Central memory CD8-positive, alpha-beta T cell (primary cell): ENCODE data around the gene CHST11.

Source experiments
- ATAC-seq: fragments of 150-1000 bp; cut with Tn5 transposase; replicated peaks from 2 replicates; pipeline ENCODE4 v1.10.0; 2022; ENCODE audit warnings: mild to moderate bottlenecking, moderate FRiP score, moderate number of reproducible peaks; ENCODE audit not compliant: poor library complexity, severe bottlenecking; ENCODE audit errors: extremely low read depth
- DNase-seq, 2 donors: peaks; one replicate each; pipeline ENCODE4 v3.0.0; 2021; ENCODE audit warnings: low spot score in 2 of 2
- H3K27ac Mint-ChIP-seq: one replicate; pipeline ENCODE4 v1.8.0; 2022; ENCODE audit warnings: low read depth, mild to moderate bottlenecking, moderate library complexity, mixed read lengths
- H3K27me3 Mint-ChIP-seq: one replicate; pipeline ENCODE4 v1.8.0; 2022; ENCODE audit warnings: mixed read lengths
- H3K36me3 Mint-ChIP-seq: one replicate; pipeline ENCODE4 v1.8.0; 2022; ENCODE audit warnings: mild to moderate bottlenecking, moderate library complexity, mixed read lengths; ENCODE audit not compliant: insufficient read depth
- H3K4me1 Mint-ChIP-seq: one replicate; pipeline ENCODE4 v1.8.0; 2022; ENCODE audit warnings: mixed read lengths
- H3K4me3 Mint-ChIP-seq: one replicate; pipeline ENCODE4 v1.8.0; 2022; ENCODE audit warnings: mild to moderate bottlenecking, moderate library complexity, mixed read lengths
- H3K9me3 Mint-ChIP-seq: one replicate; pipeline ENCODE4 v1.8.0; 2022; ENCODE audit warnings: mixed read lengths

Gene CHST11

DNA sequence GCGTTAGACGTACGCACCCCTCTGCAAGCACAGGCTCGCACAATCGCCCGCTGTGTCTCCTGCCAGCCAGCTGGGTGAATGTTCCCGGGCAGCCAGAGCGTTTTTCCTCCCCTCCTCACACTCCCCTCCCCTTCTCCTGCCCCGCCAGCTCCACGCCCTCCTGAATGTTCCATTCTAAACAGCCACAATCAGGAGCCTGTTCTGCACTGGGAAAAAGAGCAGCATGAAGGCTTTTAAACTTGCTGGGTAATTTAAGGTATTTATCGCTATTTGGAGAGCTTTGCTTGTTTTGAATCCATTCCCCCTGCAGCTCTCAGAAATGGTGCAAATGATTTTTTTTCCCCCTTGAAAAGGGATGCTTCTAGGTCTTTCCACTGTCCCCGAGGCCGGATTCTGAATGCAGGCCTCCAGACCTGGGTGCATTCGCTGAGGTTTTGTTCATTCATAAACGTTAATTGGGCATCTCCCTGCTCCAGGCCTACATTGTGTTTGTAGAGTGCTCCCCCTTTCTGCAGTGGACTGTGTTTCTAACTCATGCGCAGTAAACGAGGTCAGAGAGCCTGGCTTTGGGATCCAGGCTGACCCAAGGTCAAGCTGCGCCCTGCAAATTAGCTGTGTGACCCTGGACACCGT lies 212.5 kb downstream of the CHST11 start:
- no peak overlapping the region for H3K27ac Mint-ChIP-seq
- no peak for DNase-seq
- H3K4me1 Mint-ChIP-seq = peaks cover 57% of the 10 kb centered on the region
- no peak for ATAC-seq
- peaks cover 20% of the 10 kb centered on the region for H3K36me3 Mint-ChIP-seq
- H3K4me3 Mint-ChIP-seq = no peak overlapping the region
- H3K27me3 Mint-ChIP-seq = no peaks in the 10 kb centered on the region
- H3K9me3 Mint-ChIP-seq = no peaks in the 10 kb centered on the region

- Mint-ChIP-seq H3K9me3 (no peaks in the 10 kb centered on the region), H3K4me3 (peak overlapping the region; percentile 74), H3K27ac (peak overlapping the region; percentile 96), H3K36me3 (peaks cover 20% of the 10 kb centered on the region), H3K4me1 (peaks cover 55% of the 10 kb centered on the region), H3K27me3 (no peaks in the 10 kb centered on the region)
- DNase-seq (no peak), ATAC-seq (peak; percentile 20)
These were observed 213.1 kb downstream of the CHST11 start for GRCh38 chr12:104669851-104670337.

DNA sequence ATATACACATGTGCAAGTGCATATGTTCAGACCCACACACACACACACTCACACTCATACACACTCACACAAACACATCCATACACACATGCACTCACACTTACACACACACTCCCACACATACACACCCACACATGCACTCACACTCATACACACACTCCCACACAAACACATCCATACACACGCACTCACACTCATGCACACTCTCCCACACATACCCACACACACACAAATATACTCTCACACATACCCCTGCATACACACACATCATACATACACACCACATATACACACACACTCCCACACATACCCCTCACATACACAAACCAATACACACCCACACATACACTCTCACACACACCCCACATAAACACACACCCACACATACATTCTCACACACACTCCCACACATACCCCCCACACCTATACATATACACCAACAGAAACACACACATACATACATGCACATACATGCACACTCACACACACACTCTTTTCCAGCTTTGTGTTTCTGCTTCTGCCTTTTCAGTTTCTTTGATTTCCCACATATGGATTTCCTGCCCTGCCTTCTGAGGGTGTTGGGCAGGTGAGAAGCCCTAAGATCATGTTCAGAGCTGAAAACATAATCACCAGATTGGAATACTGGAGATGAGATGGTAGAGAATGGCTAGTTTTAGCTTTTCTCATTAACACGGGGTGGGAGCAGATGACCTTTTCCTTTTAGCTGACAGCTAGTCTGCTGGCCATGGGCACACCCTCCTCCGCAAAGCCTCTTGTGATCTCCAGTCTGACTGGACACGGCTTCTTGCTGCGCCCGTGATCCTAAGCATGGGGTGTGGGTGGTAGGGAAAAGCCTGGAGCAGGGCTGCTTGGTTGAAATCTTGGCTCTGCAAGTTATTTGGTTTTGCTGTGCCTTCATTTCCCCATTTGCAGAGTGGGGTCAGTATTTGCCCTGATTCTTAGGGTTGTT lies 214.0 kb downstream of the CHST11 start:
- Mint-ChIP-seq H3K4me1 (peaks cover 50% of the 10 kb centered on the region), H3K36me3 (peaks cover 20% of the 10 kb centered on the region), H3K9me3 (no peaks in the 10 kb centered on the region), H3K4me3 (peak overlapping the region; percentile 74), H3K27ac (peak overlapping the region; percentile 96), H3K27me3 (no peaks in the 10 kb centered on the region)
- DNase-seq (no peak), ATAC-seq (no peak)

DNA sequence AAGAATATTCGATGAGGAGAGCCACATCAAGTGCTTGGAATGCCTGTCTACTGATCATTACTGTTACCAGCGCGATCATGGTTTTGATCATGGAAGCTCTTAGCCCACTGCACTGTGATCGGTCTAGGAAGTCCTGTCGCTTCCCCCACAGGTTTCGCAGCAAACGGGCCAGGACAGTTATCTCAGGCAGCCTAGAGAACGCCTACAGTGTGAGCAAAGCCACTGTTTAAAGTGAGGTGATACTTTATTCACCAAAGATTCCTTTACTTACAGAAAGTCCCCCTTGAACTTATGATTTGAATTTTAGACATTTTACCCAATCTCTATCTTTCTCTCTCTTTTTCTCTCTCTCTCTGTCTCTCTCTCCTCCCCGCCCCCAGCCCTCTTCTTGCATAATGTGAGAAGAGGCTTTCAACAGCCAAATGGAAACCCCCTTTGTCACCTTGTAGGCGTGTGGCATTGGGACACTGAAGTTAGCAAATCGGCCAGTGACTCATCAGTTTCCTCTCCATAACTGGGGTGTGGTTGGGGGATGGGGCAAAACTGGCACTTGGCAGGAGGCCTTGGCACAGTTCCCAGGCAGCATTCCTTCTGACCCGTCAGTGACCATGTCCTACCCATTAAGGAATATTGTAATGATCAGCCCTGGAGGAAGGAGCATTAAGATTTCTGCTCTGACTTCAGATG lies 214.8 kb downstream of the CHST11 start:
- peak overlapping the region; percentile 96 for H3K27ac Mint-ChIP-seq
- peaks cover 48% of the 10 kb centered on the region for H3K4me1 Mint-ChIP-seq

DNA sequence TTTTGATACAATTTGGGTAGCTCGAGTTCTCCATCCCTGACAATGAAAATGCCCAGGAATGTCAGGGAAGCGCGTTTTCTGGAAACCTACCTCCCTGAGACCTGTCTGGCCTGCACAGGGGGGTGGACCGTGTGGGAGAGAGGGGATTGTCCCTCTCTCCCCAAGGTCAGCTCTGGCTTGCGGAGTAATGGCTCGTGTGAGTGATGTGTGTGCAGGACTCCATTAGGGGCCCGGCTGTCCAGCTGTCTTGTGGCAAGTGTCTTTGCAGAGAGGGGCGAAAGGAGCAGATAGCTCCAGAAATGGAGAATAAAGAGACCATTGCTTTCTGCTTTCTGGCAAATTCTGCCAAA lies 215.3 kb downstream of the CHST11 start:
- peak overlapping the region; percentile 74 for H3K4me3 Mint-ChIP-seq
- no peak for DNase-seq
- no peaks in the 10 kb centered on the region for H3K27me3 Mint-ChIP-seq
- peaks cover 20% of the 10 kb centered on the region for H3K36me3 Mint-ChIP-seq
- ATAC-seq = no peak
- H3K9me3 Mint-ChIP-seq = no peaks in the 10 kb centered on the region
- peaks cover 52% of the 10 kb centered on the region for H3K4me1 Mint-ChIP-seq
- H3K27ac Mint-ChIP-seq = peak overlapping the region; percentile 96

More for the DNA sequence above, 214.8 kb downstream of the CHST11 start:
- ATAC-seq (peak; percentile 90), DNase-seq (peak; percentile 35 to 73)
- Mint-ChIP-seq H3K4me3 (peak overlapping the region; percentile 74), H3K27me3 (no peaks in the 10 kb centered on the region), H3K9me3 (no peaks in the 10 kb centered on the region), H3K36me3 (peaks cover 20% of the 10 kb centered on the region)

DNA sequence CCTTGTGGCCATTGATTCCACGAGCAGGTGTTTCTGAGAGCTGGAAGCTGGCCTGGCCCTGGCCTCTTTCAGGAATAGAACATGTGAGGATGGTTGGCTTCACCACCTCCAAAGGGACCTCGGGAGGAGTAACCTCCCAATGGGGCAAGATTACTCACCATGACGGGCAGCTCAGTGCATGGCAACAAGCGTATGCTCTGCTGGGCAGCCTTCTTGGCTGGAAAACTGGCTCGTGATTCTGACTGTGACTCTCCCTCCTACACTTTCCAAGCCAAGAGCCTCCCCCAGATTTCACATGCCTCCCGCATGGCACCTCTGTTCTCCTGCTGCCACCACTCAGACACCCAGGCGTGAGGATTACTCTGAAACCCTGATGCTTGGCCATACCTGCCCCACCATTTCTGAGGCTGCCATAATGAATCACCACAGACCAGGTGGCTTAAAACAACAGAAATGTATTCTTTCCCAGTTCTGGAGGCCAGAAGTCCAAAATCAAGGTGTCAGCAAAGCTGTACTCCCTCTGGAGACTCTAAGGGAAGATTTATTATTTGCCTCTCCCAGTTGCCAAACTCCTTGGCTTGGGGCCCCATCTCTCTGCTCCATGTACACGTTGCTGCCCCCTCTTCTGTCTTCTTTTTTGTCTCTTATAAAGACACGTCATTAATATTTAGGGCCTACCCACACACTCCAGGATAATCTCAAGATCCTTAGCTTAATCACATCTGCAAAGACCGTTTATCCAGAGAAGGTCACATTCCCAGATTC lies 215.9 kb downstream of the CHST11 start:
- Mint-ChIP-seq H3K27me3 (no peaks in the 10 kb centered on the region), H3K4me3 (no peak overlapping the region), H3K9me3 (no peaks in the 10 kb centered on the region)

GRCh38 chr12:104673294-104673693 lies 216.5 kb downstream of the CHST11 start:
- no peaks in the 10 kb centered on the region for H3K27me3 Mint-ChIP-seq
- H3K36me3 Mint-ChIP-seq = peaks cover 17% of the 10 kb centered on the region
- no peak for ATAC-seq
- H3K27ac Mint-ChIP-seq = peak overlapping the region; percentile 73
- H3K4me1 Mint-ChIP-seq = peaks cover 63% of the 10 kb centered on the region
- H3K9me3 Mint-ChIP-seq = no peaks in the 10 kb centered on the region
- H3K4me3 Mint-ChIP-seq = no peak overlapping the region
- DNase-seq = no peak

More for the DNA sequence above, 215.9 kb downstream of the CHST11 start:
- peaks cover 58% of the 10 kb centered on the region for H3K4me1 Mint-ChIP-seq
- peak overlapping the region; percentile 73 for H3K27ac Mint-ChIP-seq
- ATAC-seq (no peak), DNase-seq (no peak)
- peaks cover 20% of the 10 kb centered on the region for H3K36me3 Mint-ChIP-seq

DNA sequence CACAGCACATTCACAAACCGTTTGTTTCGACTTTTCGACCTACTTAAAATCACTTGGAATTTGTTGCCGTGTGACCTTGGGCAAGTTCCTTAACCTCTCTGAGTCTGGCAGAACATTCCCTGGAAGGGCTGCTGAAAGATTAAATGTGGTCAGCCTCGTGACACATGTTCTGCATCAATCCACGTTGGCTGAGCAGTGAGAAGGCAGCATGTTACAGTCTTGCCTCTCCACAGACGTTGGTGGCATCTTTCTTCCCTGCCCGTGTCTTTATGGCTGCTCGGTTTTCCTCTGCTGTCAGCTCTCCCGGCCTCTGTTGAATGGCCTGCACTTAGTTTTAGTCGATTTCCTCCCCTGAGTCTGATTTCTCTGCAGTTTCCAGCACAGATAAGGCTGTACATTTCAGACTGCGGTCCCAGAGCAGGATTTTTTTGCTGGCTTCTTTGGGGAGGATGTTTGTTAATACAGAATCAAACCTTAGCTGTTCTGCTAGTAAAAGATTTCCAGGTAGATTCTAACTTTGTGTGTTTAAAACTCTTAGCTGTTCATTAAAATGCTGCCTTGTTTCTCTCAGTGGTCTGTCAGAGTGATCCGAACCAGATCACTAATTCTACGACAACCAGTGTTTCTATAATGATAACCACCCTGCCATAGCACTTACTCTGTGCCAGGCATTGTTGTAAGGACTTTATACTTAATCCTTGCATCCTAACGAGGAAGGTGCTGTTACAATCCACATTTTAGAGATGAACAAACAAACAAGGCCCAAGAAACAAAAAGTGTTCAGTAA lies 217.1 kb downstream of the CHST11 start:
- Mint-ChIP-seq H3K9me3 (no peaks in the 10 kb centered on the region), H3K4me3 (no peak overlapping the region), H3K36me3 (peaks cover 17% of the 10 kb centered on the region), H3K27ac (peak overlapping the region; percentile 36), H3K4me1 (peaks cover 57% of the 10 kb centered on the region), H3K27me3 (no peaks in the 10 kb centered on the region)
- no peak for ATAC-seq
- no peak for DNase-seq

DNA sequence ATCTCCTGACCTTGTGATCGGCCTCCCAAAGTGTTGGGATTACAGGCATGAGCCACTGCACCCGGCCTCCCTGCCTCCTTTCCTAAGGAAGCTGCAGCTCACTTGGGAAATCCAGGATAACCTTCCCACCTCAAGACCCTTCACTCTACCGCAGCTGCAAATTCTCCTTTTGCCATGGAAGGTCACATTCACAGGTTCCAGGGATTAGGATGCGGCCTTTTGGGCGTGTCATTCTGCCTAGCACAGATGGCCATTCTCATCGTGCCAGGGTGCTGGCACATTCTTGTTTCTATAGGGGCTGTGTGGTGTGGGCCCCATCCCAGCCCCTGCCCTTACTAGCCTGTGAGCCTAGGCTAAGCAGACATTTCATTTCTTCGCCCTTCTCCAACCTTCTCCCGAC lies 219.9 kb downstream of the CHST11 start:
- H3K27ac Mint-ChIP-seq = no peak overlapping the region

GRCh38 chr12:104677441-104678089 lies 220.8 kb downstream of the CHST11 start:
- no peak overlapping the region for H3K4me3 Mint-ChIP-seq
- peaks cover 53% of the 10 kb centered on the region for H3K4me1 Mint-ChIP-seq
- H3K36me3 Mint-ChIP-seq = peaks cover 8% of the 10 kb centered on the region
- H3K27ac Mint-ChIP-seq = peak overlapping the region; percentile 71
- no peaks in the 10 kb centered on the region for H3K9me3 Mint-ChIP-seq
- no peaks in the 10 kb centered on the region for H3K27me3 Mint-ChIP-seq
- ATAC-seq (no peak), DNase-seq (no peak)

More for the DNA sequence above, 219.9 kb downstream of the CHST11 start:
- ATAC-seq = no peak
- Mint-ChIP-seq H3K4me1 (peaks cover 50% of the 10 kb centered on the region), H3K4me3 (no peak overlapping the region), H3K27me3 (no peaks in the 10 kb centered on the region), H3K9me3 (no peaks in the 10 kb centered on the region), H3K36me3 (peaks cover 11% of the 10 kb centered on the region)
- DNase-seq = no peak

DNA sequence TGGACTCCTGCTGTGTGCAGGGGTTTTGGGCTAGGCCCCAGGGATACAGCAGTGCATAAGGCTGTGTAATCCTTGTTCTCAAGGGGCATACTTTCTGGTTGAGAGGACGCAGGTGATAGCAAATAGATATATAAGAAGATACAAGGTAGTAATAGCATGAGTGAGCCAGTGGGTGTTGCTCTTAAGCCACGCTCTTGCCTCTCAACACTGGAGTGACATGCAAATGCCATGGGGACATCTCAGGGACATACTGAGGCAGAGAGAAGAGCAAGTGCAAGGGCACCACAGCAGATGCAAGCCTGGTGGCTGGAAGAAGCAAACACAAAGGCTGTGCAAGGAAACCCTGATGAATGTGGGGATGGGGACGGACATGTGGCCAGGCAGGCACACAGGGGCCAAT lies 223.3 kb downstream of the CHST11 start:
- H3K4me3 Mint-ChIP-seq = no peak overlapping the region

More for the DNA sequence above, 223.3 kb downstream of the CHST11 start:
- peak overlapping the region; percentile 7 for H3K27ac Mint-ChIP-seq
- H3K27me3 Mint-ChIP-seq = no peaks in the 10 kb centered on the region
- H3K36me3 Mint-ChIP-seq = peaks cover 8% of the 10 kb centered on the region
- ATAC-seq = no peak
- H3K4me1 Mint-ChIP-seq = peaks cover 67% of the 10 kb centered on the region
- H3K9me3 Mint-ChIP-seq = no peaks in the 10 kb centered on the region
- DNase-seq = no peak
